Vagina (tissue), 2 donors: Measurements from ENCODE around the gene ASCL3. TPM values are rescaled to one million over a fixed set of nuclear protein-coding genes. Genes with fewer than 3 reads are reported as not detected.

ENCODE experiments used
- DNase-seq, 2 donors: peaks; one replicate each; pipeline ENCODE4 v3.0.0-alpha.2; 2017; ENCODE audit errors: extremely low spot score in 2 of 2
- H3K27ac ChIP-seq: fragments of 200-600 bp; sonication (generic); one replicate; pipeline ENCODE4 v1.5.1; 2019
- H3K27me3 ChIP-seq: fragments of 200-600 bp; sonication (generic); one replicate; pipeline ENCODE4 v1.5.1; 2019
- H3K36me3 ChIP-seq, 2 donors: fragments of 200-600 bp; sonication (generic); one replicate each; pipeline ENCODE4 v1.5.1; 2017 to 2019
- H3K4me1 ChIP-seq: fragments of 200-600 bp; sonication (generic); one replicate; pipeline ENCODE4 v1.5.1; 2019
- H3K4me3 ChIP-seq, 2 donors: fragments of 200-600 bp; sonication (generic); 1 replicate in 1 of 2; 2 replicates in 1 of 2; pipeline ENCODE4 v1.5.1; 2016 to 2019
- H3K9me3 ChIP-seq: fragments of 200-600 bp; sonication (generic); one replicate; pipeline ENCODE4 v1.5.1; 2019
- CTCF ChIP-seq, 3 experiments: fragments of 450-650 bp in 2 of 3; fragments of 200-600 bp in 1 of 3; sonication (generic) in 1 of 3; IDR thresholded peaks; one replicate each; pipeline ENCODE4 v1.5.1; 2017 to 2019; ENCODE audit warnings: antibody characterized with exemption in 3 of 3, mild to moderate bottlenecking in 2 of 3, moderate library complexity in 2 of 3
- POLR2A ChIP-seq, 2 donors: fragments of 450-650 bp; IDR thresholded peaks; one replicate each; pipeline ENCODE4 v1.6.1; 2017; ENCODE audit warnings: antibody characterized with exemption in 2 of 2, mild to moderate bottlenecking in 2 of 2, moderate library complexity in 2 of 2
- POLR2AphosphoS5 ChIP-seq, 2 donors: sonication (generic); formaldehyde crosslinking; IDR thresholded peaks; one replicate each; pipeline ENCODE4 v1.9.0; 2017; ENCODE audit warnings: antibody characterized with exemption in 2 of 2, mild to moderate bottlenecking in 2 of 2, low read depth in 1 of 2; ENCODE audit not compliant: insufficient read depth in 1 of 2
- intact Hi-C: fragments of 100-400 bp; cut with DNase I; formaldehyde crosslinking; loops from one replicate; pipeline ENCODE4 v1.15.1; 2023
- total RNA-seq: library from RNA; depleted of rRNA; stranded (reverse); fragments of >200 nt; gene quantifications from one replicate; pipeline ENCODE4 v1.2.3, GENCODE V29; 2016

ASCL3 gene
- total RNA-seq, 1 donor from 2014 or later, result not detected

GRCh38 chr11:8934742-8935488 is 7.9 kb downstream of the ASCL3 start:
- Histone ChIP-seq H3K4me1 (no peaks in the 10 kb centered on the region), H3K27ac (no peak overlapping the region), H3K36me3 (no peaks in the 10 kb centered on the region), H3K27me3 (no peaks in the 10 kb centered on the region), H3K4me3 (no peak overlapping the region), H3K9me3 (no peaks in the 10 kb centered on the region)
- DNase-seq, result no peak
- TF ChIP-seq POLR2AphosphoS5 (IDR thresholded peaks at IDR 0.05; ENCODE audit: insufficient read depth in 1 of 2, low read depth in 1 of 2), result no peak
- TF ChIP-seq CTCF (IDR thresholded peaks at IDR 0.05), result no peak
- no peak for TF ChIP-seq POLR2A (IDR thresholded peaks at IDR 0.05)
- intact Hi-C loops, result no loop called here

DNA sequence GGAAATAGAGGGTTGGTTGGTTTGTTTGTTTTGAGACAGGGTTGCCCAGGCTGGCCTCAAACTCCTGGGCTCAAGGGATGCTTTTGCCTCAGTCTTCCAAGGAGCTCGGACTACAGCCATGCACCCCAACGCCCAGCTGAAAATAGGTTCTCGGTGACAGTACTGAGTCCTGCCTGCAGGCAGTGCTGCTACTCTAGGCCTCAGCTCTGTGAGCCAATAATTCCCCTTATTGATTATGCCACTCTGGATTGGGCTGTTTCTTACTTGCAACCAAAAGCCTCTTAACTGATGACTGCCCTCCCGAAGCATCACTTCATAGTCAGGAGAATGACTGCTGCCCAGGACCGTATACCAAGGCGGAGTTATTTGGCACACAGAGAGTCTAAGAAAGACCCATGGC is 8.9 kb downstream of the ASCL3 start:
- no peaks in the 10 kb centered on the region for H3K4me1 ChIP-seq
- no peak overlapping the region for H3K4me3 ChIP-seq
- H3K9me3 ChIP-seq, result no peaks in the 10 kb centered on the region
- H3K27ac ChIP-seq, result no peak overlapping the region
- no peak for DNase-seq
- TF ChIP-seq CTCF (IDR thresholded peaks at IDR 0.05) (no peak), POLR2AphosphoS5 (IDR thresholded peaks at IDR 0.05; ENCODE audit: insufficient read depth in 1 of 2, low read depth in 1 of 2) (no peak), POLR2A (IDR thresholded peaks at IDR 0.05) (no peak)
- no peaks in the 10 kb centered on the region for H3K36me3 ChIP-seq
- intact Hi-C loops, result no loop called here
- no peaks in the 10 kb centered on the region for H3K27me3 ChIP-seq

GRCh38 chr11:8932564-8933180 is 10.1 kb downstream of the ASCL3 start, which contains the start of gene C11orf16:
Gene C11orf16, minus strand, starts transcription at chr11:8932947. Its CDS starts 639 bp downstream, at chr11:8932308.
- intact Hi-C loops, result no loop called here
- Histone ChIP-seq H3K4me1 (no peaks in the 10 kb centered on the region), H3K27me3 (no peaks in the 10 kb centered on the region)

DNA sequence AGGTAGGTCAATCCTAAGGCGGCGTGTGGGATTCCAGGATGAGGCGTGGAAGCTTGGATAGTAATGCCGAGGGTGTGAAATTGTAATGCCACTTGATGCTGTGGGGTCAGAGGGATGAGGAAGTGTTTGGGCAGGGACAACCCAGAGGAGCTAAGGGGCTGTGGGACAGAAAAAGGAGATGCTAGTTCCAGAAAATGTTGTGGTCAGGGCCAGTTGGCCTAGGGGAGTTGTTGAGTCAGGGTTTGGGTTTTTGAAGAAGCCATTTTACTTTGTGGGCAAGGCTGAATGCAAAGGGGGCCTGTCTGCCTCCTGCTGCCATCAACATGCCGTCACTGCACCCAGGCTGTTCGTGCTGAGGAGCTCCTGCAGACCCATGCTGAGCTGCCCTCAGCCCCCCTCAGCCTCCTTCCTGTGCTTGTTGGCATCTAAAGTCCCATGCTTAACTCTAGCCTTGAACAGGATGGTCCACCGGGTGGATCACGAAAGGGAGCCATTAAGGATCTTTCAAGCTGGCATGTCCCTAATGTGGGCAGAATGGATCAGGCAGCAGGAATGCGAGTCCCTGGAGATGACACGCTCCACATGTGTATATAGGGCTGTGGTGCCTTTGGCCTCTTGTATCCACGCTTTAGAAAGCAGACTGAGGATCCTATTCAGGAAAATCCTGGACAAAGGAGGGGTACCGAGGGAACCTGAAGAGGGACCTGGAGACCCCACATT is 12.2 kb downstream of the ASCL3 start:
- H3K4me1 ChIP-seq, result no peaks in the 10 kb centered on the region
- DNase-seq, result no peak
- TF ChIP-seq POLR2AphosphoS5 (IDR thresholded peaks at IDR 0.05; ENCODE audit: insufficient read depth in 1 of 2, low read depth in 1 of 2) (no peak), POLR2A (IDR thresholded peaks at IDR 0.05) (no peak), CTCF (IDR thresholded peaks at IDR 0.05) (no peak)
- H3K36me3 ChIP-seq, result no peaks in the 10 kb centered on the region
- H3K9me3 ChIP-seq, result no peaks in the 10 kb centered on the region
- no peaks in the 10 kb centered on the region for H3K27me3 ChIP-seq
- no peak overlapping the region for H3K4me3 ChIP-seq
- H3K27ac ChIP-seq, result no peak overlapping the region
- intact Hi-C loops, result no loop called here

More at GRCh38 chr11:8932564-8933180, 10.1 kb downstream of the ASCL3 start, which contains the start of gene C11orf16:
- no peak for DNase-seq
- Histone ChIP-seq H3K27ac (no peak within 1 kb of the TSS), H3K9me3 (no peaks in the 10 kb centered on the region), H3K4me3 (no peak within 1 kb of the TSS), H3K36me3 (no peaks in the 10 kb centered on the region)
- TF ChIP-seq POLR2AphosphoS5 (IDR thresholded peaks at IDR 0.05; ENCODE audit: insufficient read depth in 1 of 2, low read depth in 1 of 2) (no peak), POLR2A (IDR thresholded peaks at IDR 0.05) (no peak), CTCF (IDR thresholded peaks at IDR 0.05) (no peak)
